ENCODE measurements around the gene HACD3.
"Not testable (repeated sequence)": the region's sequence is repeated elsewhere in the genome, so short reads cannot be mapped to it uniquely, and the experiment has no call there.

Gene HACD3

GRCh38 chr15:65611888-65612615 is 81.8 kb downstream of the HACD3 start:
- no peak for DNase-seq (ENCODE audit: low read depth)
- TF ChIP-seq CTCF (IDR thresholded peaks at IDR 0.05; ENCODE audit: control insufficient read depth, extremely low read depth, insufficient read depth): no peak
- H3K4me3 ChIP-seq (ENCODE audit: low read depth, low read length): peak overlapping the region; percentile 94

DNA sequence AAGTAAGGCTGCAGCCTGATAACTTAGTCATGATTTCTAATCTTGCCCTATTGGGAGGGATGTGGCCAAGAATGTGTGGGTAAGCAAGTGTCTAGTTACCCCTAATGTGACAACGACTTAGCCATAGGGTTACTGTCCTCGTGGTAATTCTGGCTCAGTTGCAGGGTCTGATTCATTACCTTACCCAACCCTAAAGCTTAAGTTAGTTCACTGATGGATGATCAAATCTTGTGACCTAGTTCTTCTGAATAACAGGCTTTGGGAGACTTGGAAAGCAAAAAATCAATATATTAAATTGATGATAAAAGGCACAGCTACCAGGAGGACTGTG is 82.3 kb downstream of the HACD3 start:
- no peak for DNase-seq (ENCODE audit: low read depth)
- no peak for TF ChIP-seq CTCF (IDR thresholded peaks at IDR 0.05; ENCODE audit: control insufficient read depth, extremely low read depth, insufficient read depth)
- H3K4me3 ChIP-seq (ENCODE audit: low read depth, low read length): no peak overlapping the region

- no peak overlapping the region for H3K4me3 ChIP-seq (ENCODE audit: low read depth, low read length)
- TF ChIP-seq CTCF (IDR thresholded peaks at IDR 0.05; ENCODE audit: control insufficient read depth, extremely low read depth, insufficient read depth): no peak
- no peak for DNase-seq (ENCODE audit: low read depth)
These were observed 82.9 kb downstream of the HACD3 start for GRCh38 chr15:65612949-65613744.

- not testable (repeated sequence) for DNase-seq (ENCODE audit: low read depth); H3K4me3 ChIP-seq (ENCODE audit: low read depth, low read length)
These were observed 85.6 kb downstream of the HACD3 start for GRCh38 chr15:65615887-65616286.

- no peak for DNase-seq (ENCODE audit: low read depth)
- H3K4me3 ChIP-seq (ENCODE audit: low read depth, low read length): no peak overlapping the region
These were observed 88.4 kb downstream of the HACD3 start for GRCh38 chr15:65618560-65619109.

DNA sequence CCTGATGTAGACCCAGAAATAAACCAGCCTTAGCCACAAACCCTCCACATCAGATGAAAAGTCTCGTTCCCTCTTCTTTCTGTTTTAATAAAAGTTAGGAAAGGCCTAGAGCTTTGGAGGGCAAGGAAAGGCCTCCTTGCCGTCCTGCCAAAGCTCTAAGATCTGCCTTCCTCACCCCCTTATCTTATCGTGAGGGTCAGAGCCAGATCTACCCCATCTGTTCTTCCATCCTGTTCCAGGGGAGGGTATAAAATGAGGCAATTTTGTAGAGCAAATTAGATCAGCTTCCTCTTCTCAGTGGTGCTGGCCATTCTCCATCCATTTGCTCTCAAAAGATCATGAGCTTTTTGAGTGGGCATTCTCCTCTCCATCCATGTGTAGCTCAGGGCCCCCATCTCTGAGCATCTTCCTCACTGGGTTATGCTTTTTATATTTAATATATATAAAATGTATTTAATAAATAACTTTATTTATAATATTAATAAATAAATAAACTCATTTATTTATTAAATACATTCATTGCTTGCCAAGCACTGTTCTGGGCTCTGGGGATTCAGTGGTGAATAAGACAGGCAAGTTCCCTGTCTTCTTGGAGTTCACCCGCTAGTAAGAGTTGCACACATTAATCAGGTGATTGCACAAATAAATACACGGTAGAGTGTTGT is 89.5 kb downstream of the HACD3 start:
- TF ChIP-seq CTCF (IDR thresholded peaks at IDR 0.05; ENCODE audit: control insufficient read depth, extremely low read depth, insufficient read depth): no peak
- no peak overlapping the region for H3K4me3 ChIP-seq (ENCODE audit: low read depth, low read length)
- DNase-seq (ENCODE audit: low read depth): no peak

More at GRCh38 chr15:65618560-65619109, 88.4 kb downstream of the HACD3 start:
- no peak for TF ChIP-seq CTCF (IDR thresholded peaks at IDR 0.05; ENCODE audit: control insufficient read depth, extremely low read depth, insufficient read depth)

DNA sequence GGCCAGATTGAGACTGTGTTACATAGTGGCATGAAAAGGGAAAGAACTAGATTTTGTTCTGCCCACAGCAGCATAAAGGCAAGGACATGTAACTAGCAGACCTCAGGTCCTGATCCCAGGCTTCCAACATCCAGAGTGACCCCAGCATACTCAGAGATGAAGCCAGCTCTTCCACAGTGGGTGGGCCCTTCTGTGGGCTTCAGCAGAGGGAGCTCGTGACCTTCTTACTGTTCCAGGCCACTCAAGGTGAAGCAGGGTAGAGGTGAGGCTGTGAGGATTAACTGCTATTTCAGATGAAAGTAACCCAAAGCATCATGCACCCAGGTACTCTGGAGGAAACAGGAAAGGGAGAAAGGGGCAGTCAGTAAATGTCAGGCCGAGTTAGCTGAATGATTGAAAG is 90.6 kb downstream of the HACD3 start:
- no peak for DNase-seq (ENCODE audit: low read depth)
- no peak for TF ChIP-seq CTCF (IDR thresholded peaks at IDR 0.05; ENCODE audit: control insufficient read depth, extremely low read depth, insufficient read depth)
- no peak overlapping the region for H3K4me3 ChIP-seq (ENCODE audit: low read depth, low read length)
